ENCODE results near the gene ADCY7.

ADCY7 gene

GRCh38 chr16:50301626-50302471 lies 35.5 kb downstream of the ADCY7 start:
- DNase-seq (ENCODE audit: low spot score): no peak
- TF ChIP-seq CTCF (IDR thresholded peaks at IDR 0.05; ENCODE audit: extremely low read depth, missing control alignments): no peak

DNA sequence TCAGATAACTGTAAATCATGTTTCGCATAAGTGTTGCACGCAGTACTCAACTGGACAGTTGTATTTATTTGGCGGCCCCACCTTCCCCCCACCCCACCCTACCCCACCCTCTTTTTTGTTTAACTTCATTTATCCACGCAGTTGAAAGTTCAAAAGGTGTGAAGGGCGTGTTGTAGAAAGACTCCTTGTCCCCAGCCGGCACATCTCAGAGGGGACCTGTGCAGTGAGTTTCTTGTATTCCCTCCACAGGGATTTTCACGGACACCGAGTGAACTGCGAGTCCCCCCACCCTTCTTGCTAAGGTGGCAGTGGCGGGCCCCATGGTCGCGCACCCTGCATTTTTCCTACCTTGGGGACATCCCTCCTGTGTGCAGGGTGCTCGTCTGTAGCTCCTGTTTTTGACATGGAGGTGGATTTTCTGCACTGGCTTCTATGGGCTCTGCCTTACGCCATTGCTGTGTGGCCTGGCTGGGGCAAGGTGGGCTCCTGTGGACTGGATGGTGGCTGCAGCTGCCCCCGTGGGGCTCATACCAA lies 36.2 kb downstream of the ADCY7 start:
- TF ChIP-seq CTCF (IDR thresholded peaks at IDR 0.05; ENCODE audit: extremely low read depth, missing control alignments): no peak
- no peak for DNase-seq (ENCODE audit: low spot score)

DNA sequence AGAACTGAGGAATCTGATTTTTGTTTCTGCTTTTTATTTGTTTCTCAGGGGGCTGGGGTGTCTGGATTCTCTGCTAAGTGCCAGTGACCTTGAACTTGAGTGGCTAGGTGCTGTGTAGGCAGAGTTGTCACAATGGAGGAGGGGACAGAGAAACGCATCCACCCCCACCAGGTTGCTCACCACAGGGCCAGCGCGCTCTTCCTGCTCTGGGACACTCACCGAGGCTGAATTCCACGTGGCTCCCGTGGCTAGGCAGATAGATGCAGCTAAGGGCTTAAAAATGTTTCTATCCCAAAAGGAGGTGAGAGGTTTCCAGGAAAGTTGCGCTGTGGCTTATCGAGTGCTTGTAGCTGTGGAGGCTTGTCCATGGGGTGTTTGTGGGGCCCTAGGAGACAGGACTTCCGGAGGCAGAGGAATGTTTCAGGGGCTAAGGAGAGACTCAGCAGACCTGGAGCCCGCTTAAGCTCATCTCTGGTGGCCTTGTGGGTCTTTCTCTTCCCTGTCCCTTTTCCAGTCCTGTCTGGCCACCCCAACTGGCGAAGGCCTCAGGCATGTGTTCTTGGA lies 36.8 kb downstream of the ADCY7 start:
- no peak for TF ChIP-seq CTCF (IDR thresholded peaks at IDR 0.05; ENCODE audit: extremely low read depth, missing control alignments)
- no peak for DNase-seq (ENCODE audit: low spot score)

GRCh38 chr16:50303605-50304466 lies 37.5 kb downstream of the ADCY7 start:
- TF ChIP-seq CTCF (IDR thresholded peaks at IDR 0.05; ENCODE audit: extremely low read depth, missing control alignments): no peak
- no peak for DNase-seq (ENCODE audit: low spot score)

- no peak for TF ChIP-seq CTCF (IDR thresholded peaks at IDR 0.05; ENCODE audit: extremely low read depth, missing control alignments)
- no peak for DNase-seq (ENCODE audit: low spot score)
These were observed 38.4 kb downstream of the ADCY7 start for GRCh38 chr16:50304467-50305440.

GRCh38 chr16:50305441-50306061 lies 39.2 kb downstream of the ADCY7 start:
- no peak for TF ChIP-seq CTCF (IDR thresholded peaks at IDR 0.05; ENCODE audit: extremely low read depth, missing control alignments)

More at GRCh38 chr16:50305441-50306061, 39.2 kb downstream of the ADCY7 start:
- DNase-seq (ENCODE audit: low spot score): no peak

Measured in GM20000 (cell line).